ENCODE results near the gene B3GLCT. TPM values are rescaled to one million over a fixed set of nuclear protein-coding genes. Genes with fewer than 3 reads are reported as not detected.
"Not testable (repeated sequence)": the region's sequence is repeated elsewhere in the genome, so short reads cannot be mapped to it uniquely, and the experiment has no call there.

Gene B3GLCT
- total and polyA plus RNA-seq, 4 donors, result 1.5 to 3.6 (median 2.2) TPM

DNA sequence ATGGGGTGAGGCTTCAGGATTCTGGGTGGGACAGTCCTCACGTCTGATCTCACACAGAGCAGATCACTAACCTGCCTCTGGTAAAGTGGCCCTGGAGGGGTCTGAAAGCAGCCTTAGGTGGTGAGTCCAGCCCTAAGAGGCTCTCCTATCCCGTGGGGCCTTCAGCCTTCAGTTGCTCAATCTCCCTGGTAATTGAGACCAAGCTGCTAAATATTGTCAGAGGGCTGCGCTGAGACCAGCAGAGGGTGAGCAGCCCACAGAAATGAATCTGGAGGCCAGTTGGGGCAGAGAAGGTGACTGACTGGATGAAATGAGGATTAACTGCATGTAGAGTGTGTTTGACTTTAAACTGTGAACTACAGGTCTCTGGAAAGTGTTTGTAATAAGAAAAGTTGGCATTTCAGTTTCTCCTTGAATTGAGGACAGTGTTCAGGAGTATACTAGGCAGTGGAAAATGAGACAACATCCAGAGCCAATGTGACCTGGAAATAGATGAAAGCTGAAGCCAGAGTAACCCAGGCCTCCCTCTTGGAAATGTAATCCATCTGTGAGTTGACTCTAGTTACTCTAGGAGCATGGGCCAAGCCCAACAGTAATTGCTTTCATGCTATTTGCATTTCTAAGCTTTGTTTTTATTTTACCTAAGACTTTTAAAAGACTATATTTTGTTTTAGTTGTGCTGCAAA, 23.8 kb upstream of the B3GLCT start:
- Histone ChIP-seq H3K27me3 (ENCODE audit: control insufficient read depth in 4 of 4, insufficient read depth in 4 of 4, low read length in 3 of 4) (no peaks in the 10 kb centered on the region), H3K4me3 (ENCODE audit: low read depth in 1 of 3, low read length in 3 of 3) (no peak overlapping the region), H3K4me1 (ENCODE audit: control insufficient read depth in 4 of 4, insufficient read depth in 4 of 4, low read length in 3 of 4) (no peaks in the 10 kb centered on the region), H3K27ac (ENCODE audit: low read depth in 1 of 2, low read length in 2 of 2) (no peak overlapping the region), H3K9me3 (ENCODE audit: control insufficient read depth in 4 of 4, low read length in 3 of 4) (no peaks in the 10 kb centered on the region), H3K36me3 (ENCODE audit: control insufficient read depth in 4 of 4, insufficient read depth in 3 of 4, low read depth in 1 of 4, low read length in 3 of 4) (no peaks in the 10 kb centered on the region), H3K9ac (ENCODE audit: low read depth in 1 of 2, low read length in 2 of 2) (no peak overlapping the region)
- 88% methylated on average over 3 of the region's 3 CpGs for WGBS
- TF ChIP-seq RXRA (IDR thresholded peaks at IDR 0.05) (no peak), RAD21 (IDR thresholded peaks at IDR 0.05) (no peak), JUND (IDR thresholded peaks at IDR 0.05) (no peak), FOXA1 (IDR thresholded peaks at IDR 0.05) (no peak), GABPA (IDR thresholded peaks at IDR 0.05 in 1 of 2, conservative IDR thresholded peaks at IDR 0.05 in 1 of 2) (no peak), HNF4A (conservative IDR thresholded peaks at IDR 0.05) (no peak), FOXA2 (IDR thresholded peaks at IDR 0.05) (no peak), EGR1 (IDR thresholded peaks at IDR 0.05; ENCODE audit: low read depth in 2 of 2) (no peak), NR2F2 (IDR thresholded peaks at IDR 0.05) (no peak), YY1 (IDR thresholded peaks at IDR 0.05) (no peak), TAF1 (conservative IDR thresholded peaks at IDR 0.05) (no peak), SP1 (IDR thresholded peaks at IDR 0.05) (no peak), HNF4G (IDR thresholded peaks at IDR 0.05) (no peak)
- TF ChIP-seq, protein P1, sequence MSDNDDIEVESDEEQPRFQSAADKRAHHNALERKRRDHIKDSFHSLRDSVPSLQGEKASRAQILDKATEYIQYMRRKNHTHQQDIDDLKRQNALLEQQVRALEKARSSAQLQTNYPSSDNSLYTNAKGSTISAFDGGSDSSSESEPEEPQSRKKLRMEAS (IDR thresholded peaks at IDR 0.05), result no peak
- TF ChIP-seq, protein P2, sequence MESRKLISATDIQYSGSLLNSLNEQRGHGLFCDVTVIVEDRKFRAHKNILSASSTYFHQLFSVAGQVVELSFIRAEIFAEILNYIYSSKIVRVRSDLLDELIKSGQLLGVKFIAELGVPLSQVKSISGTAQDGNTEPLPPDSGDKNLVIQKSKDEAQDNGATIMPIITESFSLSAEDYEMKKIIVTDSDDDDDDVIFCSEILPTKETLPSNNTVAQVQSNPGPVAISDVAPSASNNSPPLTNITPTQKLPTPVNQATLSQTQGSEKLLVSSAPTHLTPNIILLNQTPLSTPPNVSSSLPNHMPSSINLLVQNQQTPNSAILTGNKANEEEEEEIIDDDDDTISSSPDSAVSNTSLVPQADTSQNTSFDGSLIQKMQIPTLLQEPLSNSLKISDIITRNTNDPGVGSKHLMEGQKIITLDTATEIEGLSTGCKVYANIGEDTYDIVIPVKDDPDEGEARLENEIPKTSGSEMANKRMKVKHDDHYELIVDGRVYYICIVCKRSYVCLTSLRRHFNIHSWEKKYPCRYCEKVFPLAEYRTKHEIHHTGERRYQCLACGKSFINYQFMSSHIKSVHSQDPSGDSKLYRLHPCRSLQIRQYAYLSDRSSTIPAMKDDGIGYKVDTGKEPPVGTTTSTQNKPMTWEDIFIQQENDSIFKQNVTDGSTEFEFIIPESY (IDR thresholded peaks at IDR 0.05), result no peak
- TF ChIP-seq, protein P3, sequence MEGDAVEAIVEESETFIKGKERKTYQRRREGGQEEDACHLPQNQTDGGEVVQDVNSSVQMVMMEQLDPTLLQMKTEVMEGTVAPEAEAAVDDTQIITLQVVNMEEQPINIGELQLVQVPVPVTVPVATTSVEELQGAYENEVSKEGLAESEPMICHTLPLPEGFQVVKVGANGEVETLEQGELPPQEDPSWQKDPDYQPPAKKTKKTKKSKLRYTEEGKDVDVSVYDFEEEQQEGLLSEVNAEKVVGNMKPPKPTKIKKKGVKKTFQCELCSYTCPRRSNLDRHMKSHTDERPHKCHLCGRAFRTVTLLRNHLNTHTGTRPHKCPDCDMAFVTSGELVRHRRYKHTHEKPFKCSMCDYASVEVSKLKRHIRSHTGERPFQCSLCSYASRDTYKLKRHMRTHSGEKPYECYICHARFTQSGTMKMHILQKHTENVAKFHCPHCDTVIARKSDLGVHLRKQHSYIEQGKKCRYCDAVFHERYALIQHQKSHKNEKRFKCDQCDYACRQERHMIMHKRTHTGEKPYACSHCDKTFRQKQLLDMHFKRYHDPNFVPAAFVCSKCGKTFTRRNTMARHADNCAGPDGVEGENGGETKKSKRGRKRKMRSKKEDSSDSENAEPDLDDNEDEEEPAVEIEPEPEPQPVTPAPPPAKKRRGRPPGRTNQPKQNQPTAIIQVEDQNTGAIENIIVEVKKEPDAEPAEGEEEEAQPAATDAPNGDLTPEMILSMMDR (IDR thresholded peaks at IDR 0.05; ENCODE audit: low read depth, low read length, missing input control), result no peak
- TF ChIP-seq, protein P4, sequence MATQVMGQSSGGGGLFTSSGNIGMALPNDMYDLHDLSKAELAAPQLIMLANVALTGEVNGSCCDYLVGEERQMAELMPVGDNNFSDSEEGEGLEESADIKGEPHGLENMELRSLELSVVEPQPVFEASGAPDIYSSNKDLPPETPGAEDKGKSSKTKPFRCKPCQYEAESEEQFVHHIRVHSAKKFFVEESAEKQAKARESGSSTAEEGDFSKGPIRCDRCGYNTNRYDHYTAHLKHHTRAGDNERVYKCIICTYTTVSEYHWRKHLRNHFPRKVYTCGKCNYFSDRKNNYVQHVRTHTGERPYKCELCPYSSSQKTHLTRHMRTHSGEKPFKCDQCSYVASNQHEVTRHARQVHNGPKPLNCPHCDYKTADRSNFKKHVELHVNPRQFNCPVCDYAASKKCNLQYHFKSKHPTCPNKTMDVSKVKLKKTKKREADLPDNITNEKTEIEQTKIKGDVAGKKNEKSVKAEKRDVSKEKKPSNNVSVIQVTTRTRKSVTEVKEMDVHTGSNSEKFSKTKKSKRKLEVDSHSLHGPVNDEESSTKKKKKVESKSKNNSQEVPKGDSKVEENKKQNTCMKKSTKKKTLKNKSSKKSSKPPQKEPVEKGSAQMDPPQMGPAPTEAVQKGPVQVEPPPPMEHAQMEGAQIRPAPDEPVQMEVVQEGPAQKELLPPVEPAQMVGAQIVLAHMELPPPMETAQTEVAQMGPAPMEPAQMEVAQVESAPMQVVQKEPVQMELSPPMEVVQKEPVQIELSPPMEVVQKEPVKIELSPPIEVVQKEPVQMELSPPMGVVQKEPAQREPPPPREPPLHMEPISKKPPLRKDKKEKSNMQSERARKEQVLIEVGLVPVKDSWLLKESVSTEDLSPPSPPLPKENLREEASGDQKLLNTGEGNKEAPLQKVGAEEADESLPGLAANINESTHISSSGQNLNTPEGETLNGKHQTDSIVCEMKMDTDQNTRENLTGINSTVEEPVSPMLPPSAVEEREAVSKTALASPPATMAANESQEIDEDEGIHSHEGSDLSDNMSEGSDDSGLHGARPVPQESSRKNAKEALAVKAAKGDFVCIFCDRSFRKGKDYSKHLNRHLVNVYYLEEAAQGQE (IDR thresholded peaks at IDR 0.05), result no peak
- TF ChIP-seq, protein P5, sequence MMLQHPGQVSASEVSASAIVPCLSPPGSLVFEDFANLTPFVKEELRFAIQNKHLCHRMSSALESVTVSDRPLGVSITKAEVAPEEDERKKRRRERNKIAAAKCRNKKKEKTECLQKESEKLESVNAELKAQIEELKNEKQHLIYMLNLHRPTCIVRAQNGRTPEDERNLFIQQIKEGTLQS (IDR thresholded peaks at IDR 0.05), result no peak
- DNase-seq (ENCODE audit: low spot score), result no peak

DNA sequence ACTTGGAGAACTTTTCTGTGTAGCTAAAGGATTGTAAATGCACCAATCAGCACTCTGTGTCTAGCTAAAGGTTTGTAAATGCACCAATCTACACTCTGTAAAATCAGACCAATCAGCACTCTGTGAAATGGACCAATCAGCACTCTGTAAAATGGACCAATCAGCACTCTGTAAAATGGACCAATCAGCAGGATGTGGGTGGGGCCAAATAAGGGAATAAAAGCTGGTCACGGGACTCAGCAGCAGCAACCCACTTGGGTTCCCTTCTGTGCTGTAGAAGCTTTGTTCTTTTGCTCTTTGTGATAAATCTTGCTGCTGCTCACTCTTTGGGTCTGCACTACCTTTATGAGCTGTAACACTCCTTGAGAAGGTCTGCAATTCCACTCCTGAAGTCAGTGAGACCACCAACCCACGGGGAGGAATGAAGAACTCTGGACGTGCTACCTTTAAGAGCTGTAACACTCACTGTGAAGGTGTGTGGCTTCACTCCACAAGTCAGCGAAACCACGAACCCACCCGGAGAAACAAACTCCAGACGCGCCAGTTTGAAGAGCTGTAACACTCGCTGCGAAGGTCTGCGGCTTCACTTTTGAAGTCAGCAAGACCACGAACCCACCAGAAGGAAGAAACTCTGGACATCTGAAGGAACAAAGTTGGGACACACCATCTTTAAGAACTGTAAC, 21.8 kb upstream of the B3GLCT start:
- H3K36me3 ChIP-seq (ENCODE audit: control insufficient read depth in 4 of 4, insufficient read depth in 3 of 4, low read depth in 1 of 4, low read length in 3 of 4); DNase-seq (ENCODE audit: low spot score): not testable (repeated sequence)
- WGBS, result 91% methylated on average over 12 of the region's 12 CpGs

More for the DNA sequence above, 21.8 kb upstream of the B3GLCT start:
- H3K9me3 ChIP-seq (ENCODE audit: control insufficient read depth in 4 of 4, low read length in 3 of 4); H3K27me3 ChIP-seq (ENCODE audit: control insufficient read depth in 4 of 4, insufficient read depth in 4 of 4, low read length in 3 of 4); H3K27ac ChIP-seq (ENCODE audit: low read depth in 1 of 2, low read length in 2 of 2); H3K4me3 ChIP-seq (ENCODE audit: low read depth in 1 of 3, low read length in 3 of 3); H3K9ac ChIP-seq (ENCODE audit: low read depth in 1 of 2, low read length in 2 of 2); H3K4me1 ChIP-seq (ENCODE audit: control insufficient read depth in 4 of 4, insufficient read depth in 4 of 4, low read length in 3 of 4): not testable (repeated sequence)

Measured in liver (tissue), 9 donors.